Activated CD8-positive, alpha-beta memory T cell treated with anti-CD3 and anti-CD28 coated beads for 1 hour (primary cell): Measurements from ENCODE around the gene PHKB.

Experiments
- DNase-seq, 2 donors: peaks; one replicate each; pipeline ENCODE4 v3.0.0-alpha.2; 2020; ENCODE audit warnings: low read depth in 1 of 2; ENCODE audit errors: extremely low read depth in 1 of 2

The PHKB gene

GRCh38 chr16:47724115-47724785, 263.1 kb downstream of the PHKB start:
- DNase-seq = no peak

GRCh38 chr16:47725188-47725695, 264.1 kb downstream of the PHKB start:
- DNase-seq = no peak

GRCh38 chr16:47726031-47726675, 265.0 kb downstream of the PHKB start:
- no peak for DNase-seq

GRCh38 chr16:47727131-47727530, 266.0 kb downstream of the PHKB start:
- no peak for DNase-seq

- no peak for DNase-seq
Measured at GRCh38 chr16:47728205-47728604, 267.1 kb downstream of the PHKB start.

- DNase-seq = no peak
Measured at GRCh38 chr16:47729701-47730100, 268.6 kb downstream of the PHKB start.

- DNase-seq = no peak
Measured at GRCh38 chr16:47731252-47731651, 270.1 kb downstream of the PHKB start.

GRCh38 chr16:47732122-47732521, 271.0 kb downstream of the PHKB start:
- no peak for DNase-seq

- no peak for DNase-seq
Measured at GRCh38 chr16:47732523-47733111, 271.5 kb downstream of the PHKB start.

GRCh38 chr16:47734081-47734857, 273.1 kb downstream of the PHKB start:
- no peak for DNase-seq

GRCh38 chr16:47734987-47735594, 274.0 kb downstream of the PHKB start:
- no peak for DNase-seq

- no peak for DNase-seq
Measured at GRCh38 chr16:47750371-47750770, 289.2 kb downstream of the PHKB start.
